ENCODE measurements around the gene OR13D1.
A peak's percentile ranks its signal among the peaks of the same experiment; 100 is the strongest.
"Not testable (repeated sequence)": the region's sequence is repeated elsewhere in the genome, so short reads cannot be mapped to it uniquely, and the experiment has no call there.

Gene OR13D1, protein sequence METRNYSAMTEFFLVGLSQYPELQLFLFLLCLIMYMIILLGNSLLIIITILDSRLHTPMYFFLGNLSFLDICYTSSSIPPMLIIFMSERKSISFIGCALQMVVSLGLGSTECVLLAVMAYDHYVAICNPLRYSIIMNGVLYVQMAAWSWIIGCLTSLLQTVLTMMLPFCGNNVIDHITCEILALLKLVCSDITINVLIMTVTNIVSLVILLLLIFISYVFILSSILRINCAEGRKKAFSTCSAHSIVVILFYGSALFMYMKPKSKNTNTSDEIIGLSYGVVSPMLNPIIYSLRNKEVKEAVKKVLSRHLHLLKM

DNA sequence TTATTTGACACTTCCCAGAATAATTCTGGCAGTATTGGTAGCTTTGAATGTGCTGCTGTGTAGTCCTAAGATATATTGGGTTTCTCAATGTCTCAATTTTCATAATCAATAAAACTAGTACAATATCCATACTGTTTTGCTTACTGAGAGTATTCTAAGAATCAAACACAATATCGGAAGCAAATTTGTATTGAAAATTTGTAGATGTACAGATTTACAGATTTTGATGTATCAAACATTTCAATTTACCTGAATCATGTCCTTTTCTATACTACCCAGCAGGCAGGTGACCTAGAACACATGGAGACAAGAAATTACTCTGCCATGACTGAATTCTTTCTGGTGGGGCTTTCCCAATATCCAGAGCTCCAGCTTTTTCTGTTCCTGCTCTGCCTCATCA is at the start of gene OR13D1:
Gene OR13D1 (plus strand): TSS at position 301 of the 400 bp plus-strand sequence. CDS start 0 bp downstream, at position 301.
- DNase-seq (ENCODE audit: low read depth in 3 of 3): no peak

DNA sequence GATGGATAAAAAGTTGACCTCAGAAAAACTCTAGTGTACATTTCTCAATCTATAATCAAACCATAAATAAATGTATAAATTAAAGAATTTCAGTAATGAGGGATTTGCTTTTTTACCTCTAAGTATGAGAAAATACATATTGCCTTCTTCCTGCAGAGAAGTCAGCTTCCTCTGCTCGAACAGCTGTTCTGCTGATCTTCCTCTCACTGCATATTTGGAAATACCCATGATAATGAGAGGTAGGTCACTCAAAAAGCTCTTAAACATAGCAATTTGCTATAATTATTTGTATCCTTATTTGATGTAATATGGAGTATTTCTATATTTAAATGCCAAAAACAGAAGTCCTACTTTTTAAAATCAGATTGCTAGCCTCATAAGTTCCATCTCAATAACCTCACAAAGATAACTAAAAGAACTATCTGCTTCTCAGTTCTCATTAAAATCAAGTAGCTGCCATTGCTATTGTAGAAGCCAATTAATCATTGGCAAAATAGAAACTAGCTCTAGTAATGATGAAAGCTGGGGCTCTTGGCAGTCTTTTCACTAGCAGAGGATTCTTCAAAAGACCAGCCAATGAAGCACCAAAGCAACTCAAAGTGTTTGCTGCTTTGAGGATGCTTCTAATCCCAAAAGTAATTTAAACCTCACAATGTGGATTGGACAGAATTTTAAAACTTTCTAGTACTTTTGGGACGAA is 35.7 kb upstream of the OR13D1 start:
- DNase-seq (ENCODE audit: low read depth in 3 of 3): no peak

DNA sequence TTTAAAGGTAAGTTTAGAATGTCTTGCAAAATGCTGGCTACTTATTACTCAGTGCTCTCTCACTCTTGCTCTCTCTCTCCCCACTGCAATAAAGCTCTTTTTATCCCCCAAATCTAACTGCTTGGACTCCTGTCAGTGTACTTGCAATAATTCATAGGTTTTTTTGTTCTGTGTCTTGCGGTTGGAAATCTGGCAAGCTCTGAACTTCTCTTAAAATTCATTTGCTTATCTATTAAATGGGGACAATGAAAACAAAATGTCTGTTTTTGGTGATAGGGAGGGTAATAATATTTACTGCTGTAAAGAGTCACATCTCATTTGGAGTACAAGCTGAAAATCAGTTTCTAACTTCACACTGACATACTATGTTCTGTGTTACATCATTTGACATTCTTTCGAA is 18.7 kb upstream of the OR13D1 start:
- no peak for DNase-seq (ENCODE audit: low read depth in 3 of 3)

DNA sequence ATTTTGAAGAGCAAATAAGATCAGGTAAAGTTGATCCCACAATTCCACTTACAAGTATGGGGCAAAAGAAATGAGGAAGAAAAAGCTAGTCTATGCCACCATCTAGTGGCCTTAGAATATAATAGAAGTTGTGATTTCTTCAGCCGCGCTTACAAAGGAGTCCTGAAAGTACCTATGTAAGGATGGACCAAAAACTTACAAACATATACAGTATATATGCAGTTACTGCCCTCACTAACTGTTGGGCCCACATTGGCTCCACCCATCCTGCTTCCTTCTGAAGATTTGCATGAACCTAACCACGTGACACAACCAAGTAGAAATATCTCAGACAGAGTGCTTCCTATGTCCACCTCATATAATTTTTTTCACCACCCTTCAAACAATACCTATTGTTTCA is 11.7 kb upstream of the OR13D1 start:
- no peak for DNase-seq (ENCODE audit: low read depth in 3 of 3)

DNA sequence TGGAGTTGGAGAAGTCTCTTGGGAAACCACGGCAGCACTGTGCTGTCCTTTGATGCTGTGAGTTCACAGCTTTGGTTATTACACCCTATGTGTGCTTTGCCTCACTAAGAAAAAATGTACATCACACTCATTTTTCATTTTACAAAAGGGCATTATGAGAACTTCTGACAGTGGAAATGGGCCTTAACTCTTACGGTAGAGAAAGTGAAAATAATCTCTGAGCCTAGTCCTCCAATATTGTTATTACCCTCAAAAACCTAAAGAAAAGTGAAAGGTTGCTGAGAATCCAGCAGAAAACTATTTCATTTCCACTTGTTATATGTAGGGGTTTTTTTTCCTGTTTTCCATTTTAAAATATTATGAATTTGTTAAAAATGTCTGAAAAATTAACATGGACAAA is 8.2 kb upstream of the OR13D1 start:
- DNase-seq (ENCODE audit: low read depth in 3 of 3): no peak

DNA sequence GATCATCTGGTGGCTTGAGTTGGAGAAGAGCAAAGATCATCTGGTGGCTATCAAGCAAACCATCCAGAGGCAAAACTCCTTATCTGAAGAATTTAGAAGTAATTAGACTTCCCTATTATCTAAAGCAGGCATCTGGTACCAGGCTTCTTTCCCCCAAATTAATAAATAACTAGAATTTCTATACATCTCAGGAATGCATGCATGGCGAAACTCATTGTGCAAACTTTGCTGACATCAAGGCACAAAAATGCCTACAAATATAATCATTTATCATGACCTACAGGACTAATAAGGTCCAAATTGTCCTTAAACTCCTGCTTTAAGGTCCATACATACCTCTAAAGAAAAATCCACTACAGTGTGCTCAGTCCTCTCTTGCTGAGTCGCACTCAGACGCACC is 6.0 kb downstream of the OR13D1 start:
- DNase-seq (ENCODE audit: low read depth in 3 of 3): no peak

DNA sequence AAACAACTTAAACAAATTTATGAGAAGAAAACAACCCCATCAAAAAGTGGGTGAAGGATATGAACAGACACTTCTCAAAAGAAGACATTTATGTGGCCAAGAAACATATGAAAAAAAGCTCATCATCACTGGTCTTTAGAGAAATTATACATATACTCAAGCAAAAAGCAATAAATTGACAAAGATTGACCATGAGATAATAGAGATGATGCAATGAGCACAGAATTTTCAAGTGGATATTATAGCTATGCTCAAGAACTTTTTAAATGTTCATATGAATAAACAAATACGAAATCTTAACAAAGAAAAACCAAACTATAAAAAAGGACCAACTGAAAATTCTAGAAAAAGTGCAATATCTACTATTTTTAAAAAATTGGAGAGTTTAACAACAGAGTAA is 14.4 kb downstream of the OR13D1 start:
- DNase-seq (ENCODE audit: low read depth in 3 of 3): not testable (repeated sequence)

DNA sequence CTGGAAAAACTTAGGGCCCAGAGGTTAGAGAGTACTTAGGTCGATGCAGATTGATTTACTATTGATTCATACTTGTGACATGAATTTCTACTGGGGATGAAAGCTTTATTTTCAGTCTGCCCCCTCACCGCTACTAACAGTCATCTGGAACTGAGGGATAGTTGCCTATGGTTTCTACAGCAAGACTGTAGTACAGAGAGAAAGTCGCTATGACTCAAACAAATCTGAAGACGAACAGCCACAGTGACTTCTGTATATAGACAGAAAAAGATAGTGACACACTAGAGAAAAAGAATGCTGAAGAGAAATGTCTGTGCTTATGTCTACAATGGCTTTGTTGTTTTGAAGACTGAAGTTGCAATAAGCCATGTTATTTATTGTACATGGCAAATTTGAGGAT is 17.3 kb downstream of the OR13D1 start:
- no peak for DNase-seq (ENCODE audit: low read depth in 3 of 3)

DNA sequence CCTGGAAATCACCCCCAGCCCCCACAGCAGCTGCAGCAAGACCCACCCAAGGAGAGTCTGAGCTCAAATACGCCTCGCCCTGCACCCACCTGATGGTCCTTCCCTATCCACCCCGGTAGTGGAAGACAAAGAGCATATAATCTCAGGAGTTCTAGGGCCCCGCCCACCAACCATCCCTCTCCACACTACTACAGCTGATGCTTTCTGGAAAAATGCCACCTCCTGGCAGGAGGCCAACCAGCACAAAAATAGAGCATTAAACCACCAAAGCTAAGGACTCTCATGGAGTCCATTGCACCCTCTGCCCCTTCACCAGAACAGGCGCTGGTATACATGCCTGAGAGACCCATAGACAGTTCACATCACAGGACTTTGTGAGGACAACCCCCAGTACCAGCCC is 30.7 kb downstream of the OR13D1 start:
- no peak for DNase-seq (ENCODE audit: low read depth in 3 of 3)

DNA sequence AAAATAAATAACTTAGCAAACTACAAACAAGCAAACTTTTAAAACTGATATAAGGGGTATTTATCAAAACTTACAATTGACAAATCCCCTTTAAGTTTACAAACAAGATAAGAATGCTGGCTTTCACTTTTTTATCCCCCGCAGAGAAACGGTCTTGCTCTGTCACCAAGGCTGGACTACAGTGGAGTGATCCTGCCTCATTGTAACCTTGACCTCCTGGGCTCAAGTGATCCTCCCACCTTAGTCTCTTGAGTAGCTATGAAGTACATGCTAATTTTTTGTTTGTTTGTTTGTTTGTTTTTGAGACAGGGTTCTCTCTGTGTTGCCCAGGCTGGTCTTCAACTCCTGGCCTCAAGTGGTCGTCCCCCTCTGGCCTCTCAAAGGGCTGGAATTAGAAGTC is 44.1 kb downstream of the OR13D1 start:
- DNase-seq (ENCODE audit: low read depth in 3 of 3): no peak

DNA sequence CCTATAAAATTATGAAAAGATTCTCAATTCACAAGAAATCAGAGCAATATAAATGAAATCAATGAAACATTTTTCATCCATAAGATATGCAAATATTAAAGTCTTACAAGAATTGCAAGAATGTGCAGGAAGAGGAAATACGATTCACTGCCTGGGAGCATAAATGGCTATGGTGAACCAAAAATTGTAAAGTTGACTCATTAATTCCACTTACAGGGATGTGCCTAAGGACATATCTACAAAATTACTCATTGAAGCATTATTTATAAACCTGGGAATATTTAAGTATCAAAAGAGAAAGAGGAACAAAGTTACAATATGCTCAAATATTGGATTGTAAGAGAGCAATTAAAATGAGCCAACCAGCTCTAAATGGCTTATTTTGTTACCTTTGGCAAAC is 46.3 kb downstream of the OR13D1 start:
- no peak for DNase-seq (ENCODE audit: low read depth in 3 of 3)

DNA sequence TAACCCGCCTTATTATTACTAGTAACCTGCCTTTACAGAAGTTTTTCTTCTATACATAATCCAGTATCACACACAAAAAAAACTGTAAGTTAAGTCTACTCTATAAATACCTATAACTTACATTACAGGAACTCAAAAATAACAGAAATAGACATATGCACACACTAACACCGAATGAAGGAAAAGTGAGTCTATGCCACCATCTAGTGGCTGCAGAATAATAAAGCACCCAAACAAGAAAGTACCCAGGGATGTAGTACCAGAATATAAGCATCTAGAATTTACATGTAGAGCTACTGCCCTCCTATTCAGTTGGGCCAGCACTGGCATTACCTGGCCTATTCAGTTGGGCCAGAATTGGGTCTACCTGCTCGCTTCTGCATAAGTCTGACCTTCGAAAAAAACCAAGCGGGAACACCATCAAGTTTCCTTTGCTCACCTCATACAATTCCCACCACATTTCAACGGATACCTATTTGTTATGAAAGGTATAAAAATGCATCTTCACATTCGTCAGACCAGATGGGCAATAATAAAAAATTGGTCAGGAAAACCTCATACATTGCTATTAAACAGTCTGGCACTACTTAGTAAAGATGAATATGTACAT is 49.2 kb downstream of the OR13D1 start:
- DNase-seq (ENCODE audit: low read depth in 3 of 3): peak in 1 of 3 donors; percentile 15

All from stimulated activated CD4-positive, alpha-beta T cell treated with anti-CD3 and anti-CD28 coated beads, TNF-alpha, amount 100 ng/mL, for 48 hours (primary cell).